ENCODE measurements around the gene IFT43.

Gene IFT43

GRCh38 chr14:76112889-76113624, 127.5 kb downstream of the IFT43 start:
- no peak for DNase-seq (ENCODE audit: low spot score)

GRCh38 chr14:76113691-76114090, 128.1 kb downstream of the IFT43 start:
- DNase-seq (ENCODE audit: low spot score): peak; percentile 37

- DNase-seq (ENCODE audit: low spot score): no peak
Measured at GRCh38 chr14:76115010-76115422, 129.5 kb downstream of the IFT43 start.

GRCh38 chr14:76117789-76118484, 132.4 kb downstream of the IFT43 start:
- DNase-seq (ENCODE audit: low spot score): no peak

- no peak for DNase-seq (ENCODE audit: low spot score)
Measured at GRCh38 chr14:76118594-76118993, 133.0 kb downstream of the IFT43 start.

GRCh38 chr14:76121089-76121748, 135.7 kb downstream of the IFT43 start:
- DNase-seq (ENCODE audit: low spot score): no peak

- DNase-seq (ENCODE audit: low spot score): no peak
Measured at GRCh38 chr14:76123426-76124225, 138.1 kb downstream of the IFT43 start.

- DNase-seq (ENCODE audit: low spot score): no peak
Measured at GRCh38 chr14:76125511-76125910, 139.9 kb downstream of the IFT43 start.

- DNase-seq (ENCODE audit: low spot score): no peak
Measured at GRCh38 chr14:76126076-76126475, 140.5 kb downstream of the IFT43 start.

- DNase-seq (ENCODE audit: low spot score): no peak
Measured at GRCh38 chr14:76129851-76130576, 144.5 kb downstream of the IFT43 start.

GRCh38 chr14:76131071-76131965, 145.8 kb downstream of the IFT43 start:
- DNase-seq (ENCODE audit: low spot score): no peak

- DNase-seq (ENCODE audit: low spot score): peak; percentile 21
Measured at GRCh38 chr14:76133103-76133502, 147.5 kb downstream of the IFT43 start.
